Activated T-cell treated with anti-CD3 and anti-CD28 coated beads, Interleukin-2, amount 50 U/mL, for 72 hours (primary cell): Measurements from ENCODE around the gene CA10. TPM values are rescaled to one million over a fixed set of nuclear protein-coding genes. Genes with fewer than 3 reads are reported as not detected.

Experiments used
- ATAC-seq, 2 donors: fragments of 150-1000 bp; cut with Tn5 transposase; replicated peaks in 1 of 2; 2 replicates each; pipeline ENCODE4 v1.10.0; 2021; ENCODE audit warnings: moderate library complexity in 2 of 2, mild to moderate bottlenecking in 1 of 2
- DNase-seq, 2 donors: peaks; one replicate each; pipeline ENCODE4 v3.0.0; 2021 to 2022; ENCODE audit warnings: mixed read lengths in 1 of 2
- H3K27ac Mint-ChIP-seq: one replicate; pipeline ENCODE4 v1.8.0; 2022; ENCODE audit warnings: mild to moderate bottlenecking, moderate library complexity, mixed read lengths
- H3K27me3 Mint-ChIP-seq: one replicate; pipeline ENCODE4 v1.8.0; 2022; ENCODE audit warnings: low read depth, mixed read lengths
- H3K36me3 Mint-ChIP-seq, 2 donors: one replicate each; pipeline ENCODE4 v1.8.0; 2022; ENCODE audit warnings: mixed read lengths in 2 of 2, mild to moderate bottlenecking in 1 of 2; ENCODE audit not compliant: insufficient read depth in 2 of 2
- H3K4me1 Mint-ChIP-seq: one replicate; pipeline ENCODE4 v1.8.0; 2022; ENCODE audit warnings: low read depth, mixed read lengths
- H3K4me3 Mint-ChIP-seq, 2 donors: one replicate each; pipeline ENCODE4 v1.8.0; 2022; ENCODE audit warnings: mild to moderate bottlenecking in 2 of 2, mixed read lengths in 2 of 2, moderate library complexity in 2 of 2
- H3K9me3 Mint-ChIP-seq, 2 donors: one replicate each; pipeline ENCODE4 v1.8.0; 2022; ENCODE audit warnings: mixed read lengths in 2 of 2
- total RNA-seq, 2 donors: library from RNA; stranded (reverse); gene quantifications; one replicate each; pipeline ENCODE4 v1.2.3, GENCODE V29; 2022

CA10 gene
- total RNA-seq, 2 donors from 2014 or later: not detected

- H3K36me3 Mint-ChIP-seq: no peaks in the 10 kb centered on the region
- peaks cover 0 to 2% of the 10 kb centered on the region in 2 donors for H3K9me3 Mint-ChIP-seq
- peaks cover 5% of the 10 kb centered on the region for H3K27me3 Mint-ChIP-seq
- ATAC-seq (no peak), DNase-seq (no peak)
- no peak overlapping the region for H3K4me3 Mint-ChIP-seq
- H3K27ac Mint-ChIP-seq: no peak overlapping the region
- H3K4me1 Mint-ChIP-seq: no peaks in the 10 kb centered on the region
These were observed 132.4 kb downstream of the CA10 start for GRCh38 chr17:52026075-52026474.

- peaks cover 5% of the 10 kb centered on the region for H3K27me3 Mint-ChIP-seq
- no peaks in the 10 kb centered on the region for H3K4me1 Mint-ChIP-seq
- ATAC-seq (no peak), DNase-seq (no peak)
- no peaks in the 10 kb centered on the region for H3K36me3 Mint-ChIP-seq
- H3K27ac Mint-ChIP-seq: no peak overlapping the region
- H3K9me3 Mint-ChIP-seq: peaks cover 0 to 2% of the 10 kb centered on the region in 2 donors
- H3K4me3 Mint-ChIP-seq: no peak overlapping the region
These were observed 133.3 kb downstream of the CA10 start for GRCh38 chr17:52025236-52025635.

- Mint-ChIP-seq H3K36me3 (no peaks in the 10 kb centered on the region), H3K9me3 (peaks cover 0 to 2% of the 10 kb centered on the region in 2 donors), H3K4me3 (no peak overlapping the region), H3K27ac (no peak overlapping the region), H3K27me3 (no peaks in the 10 kb centered on the region), H3K4me1 (no peaks in the 10 kb centered on the region)
- DNase-seq (no peak), ATAC-seq (no peak)
These were observed 134.1 kb downstream of the CA10 start for GRCh38 chr17:52024300-52024870.

- DNase-seq: no peak
- no peaks in the 10 kb centered on the region for H3K4me1 Mint-ChIP-seq
- no peak for ATAC-seq
- no peak overlapping the region for H3K27ac Mint-ChIP-seq
- H3K4me3 Mint-ChIP-seq: no peak overlapping the region
- H3K9me3 Mint-ChIP-seq: no peaks in the 10 kb centered on the region
- no peaks in the 10 kb centered on the region for H3K27me3 Mint-ChIP-seq
- no peaks in the 10 kb centered on the region for H3K36me3 Mint-ChIP-seq
These were observed 147.4 kb downstream of the CA10 start for GRCh38 chr17:52011064-52011463.

- Mint-ChIP-seq H3K9me3 (peaks cover 0 to 2% of the 10 kb centered on the region in 2 donors), H3K4me1 (no peaks in the 10 kb centered on the region), H3K27me3 (no peaks in the 10 kb centered on the region), H3K4me3 (no peak overlapping the region), H3K27ac (no peak overlapping the region), H3K36me3 (no peaks in the 10 kb centered on the region)
- ATAC-seq (no peak), DNase-seq (no peak)
These were observed 158.9 kb downstream of the CA10 start for GRCh38 chr17:51999654-52000053.

- Mint-ChIP-seq H3K9me3 (peaks cover 0 to 2% of the 10 kb centered on the region in 2 donors), H3K4me3 (no peak overlapping the region), H3K4me1 (no peaks in the 10 kb centered on the region), H3K27ac (no peak overlapping the region), H3K27me3 (no peaks in the 10 kb centered on the region), H3K36me3 (no peaks in the 10 kb centered on the region)
- no peak for ATAC-seq
- no peak for DNase-seq
These were observed 160.8 kb downstream of the CA10 start for GRCh38 chr17:51997723-51998122.

- no peaks in the 10 kb centered on the region for H3K36me3 Mint-ChIP-seq
- no peak for ATAC-seq
- H3K27ac Mint-ChIP-seq: no peak overlapping the region
- no peaks in the 10 kb centered on the region for H3K27me3 Mint-ChIP-seq
- DNase-seq: no peak
- no peaks in the 10 kb centered on the region for H3K4me1 Mint-ChIP-seq
- H3K9me3 Mint-ChIP-seq: peaks cover 0 to 2% of the 10 kb centered on the region in 2 donors
- H3K4me3 Mint-ChIP-seq: no peak overlapping the region
These were observed 162.6 kb downstream of the CA10 start for GRCh38 chr17:51995797-51996403.

GRCh38 chr17:51992864-51993416 lies 165.6 kb downstream of the CA10 start:
- H3K27me3 Mint-ChIP-seq: no peaks in the 10 kb centered on the region

GRCh38 chr17:51971121-51971520 lies 187.4 kb downstream of the CA10 start:
- H3K4me3 Mint-ChIP-seq: no peak overlapping the region
- no peaks in the 10 kb centered on the region for H3K36me3 Mint-ChIP-seq
- DNase-seq: no peak
- H3K9me3 Mint-ChIP-seq: peaks cover 0 to 5% of the 10 kb centered on the region in 2 donors
- no peaks in the 10 kb centered on the region for H3K27me3 Mint-ChIP-seq
- H3K27ac Mint-ChIP-seq: no peak overlapping the region
- no peaks in the 10 kb centered on the region for H3K4me1 Mint-ChIP-seq
- no peak for ATAC-seq

More at GRCh38 chr17:51992864-51993416, 165.6 kb downstream of the CA10 start:
- Mint-ChIP-seq H3K9me3 (peaks cover 0 to 2% of the 10 kb centered on the region in 2 donors), H3K36me3 (no peaks in the 10 kb centered on the region), H3K4me3 (no peak overlapping the region), H3K27ac (no peak overlapping the region), H3K4me1 (no peaks in the 10 kb centered on the region)
- ATAC-seq: no peak
- DNase-seq: no peak

- DNase-seq: no peak
- Mint-ChIP-seq H3K27me3 (no peaks in the 10 kb centered on the region), H3K36me3 (peaks cover 0 to 5% of the 10 kb centered on the region in 2 donors), H3K9me3 (peaks cover 3 to 5% of the 10 kb centered on the region in 2 donors), H3K4me3 (no peak overlapping the region), H3K27ac (no peak overlapping the region), H3K4me1 (no peaks in the 10 kb centered on the region)
- no peak for ATAC-seq
These were observed 196.8 kb downstream of the CA10 start for GRCh38 chr17:51961689-51962088.

GRCh38 chr17:51957786-51958185 lies 200.7 kb downstream of the CA10 start:
- DNase-seq (no peak), ATAC-seq (no peak)
- Mint-ChIP-seq H3K4me3 (no peak overlapping the region), H3K4me1 (no peaks in the 10 kb centered on the region), H3K9me3 (peaks cover 0 to 3% of the 10 kb centered on the region in 2 donors), H3K36me3 (peaks cover 0 to 4% of the 10 kb centered on the region in 2 donors), H3K27ac (no peak overlapping the region), H3K27me3 (no peaks in the 10 kb centered on the region)

- Mint-ChIP-seq H3K4me1 (no peaks in the 10 kb centered on the region), H3K27ac (no peak overlapping the region), H3K27me3 (no peaks in the 10 kb centered on the region), H3K36me3 (no peaks in the 10 kb centered on the region), H3K9me3 (no peaks in the 10 kb centered on the region), H3K4me3 (no peak overlapping the region)
- ATAC-seq (no peak), DNase-seq (no peak)
These were observed 203.3 kb downstream of the CA10 start for GRCh38 chr17:51955245-51955644.

- Mint-ChIP-seq H3K27me3 (no peaks in the 10 kb centered on the region), H3K4me3 (no peak overlapping the region), H3K36me3 (no peaks in the 10 kb centered on the region), H3K9me3 (no peaks in the 10 kb centered on the region), H3K27ac (no peak overlapping the region), H3K4me1 (no peaks in the 10 kb centered on the region)
- DNase-seq (no peak), ATAC-seq (no peak)
These were observed 204.2 kb downstream of the CA10 start for GRCh38 chr17:51954232-51954765.
